ENCODE data around the gene GIPC1.

DNA sequence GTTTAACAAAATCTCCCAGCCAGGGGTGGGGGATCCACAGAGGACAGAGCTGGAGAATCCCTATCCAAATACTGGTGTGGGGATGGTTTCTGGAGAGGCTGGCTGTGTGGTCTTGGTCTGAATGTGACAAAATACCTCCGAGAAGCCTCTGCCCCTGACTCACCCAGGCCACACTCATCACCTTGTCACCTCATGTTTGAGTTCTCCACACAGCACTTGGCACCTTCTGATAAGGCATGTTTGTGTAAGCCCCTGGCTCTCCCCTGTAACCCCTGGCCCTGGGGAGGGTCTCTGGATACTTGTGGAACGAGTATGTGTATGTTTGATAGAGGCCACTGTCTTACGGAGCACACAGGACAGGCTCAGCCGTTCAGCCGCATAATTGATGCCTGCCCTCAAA lies 48.1 kb upstream of the GIPC1 start:
- TF ChIP-seq, protein P1, sequence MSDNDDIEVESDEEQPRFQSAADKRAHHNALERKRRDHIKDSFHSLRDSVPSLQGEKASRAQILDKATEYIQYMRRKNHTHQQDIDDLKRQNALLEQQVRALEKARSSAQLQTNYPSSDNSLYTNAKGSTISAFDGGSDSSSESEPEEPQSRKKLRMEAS (IDR thresholded peaks at IDR 0.05): no peak
- TF ChIP-seq RFX5 (IDR thresholded peaks at IDR 0.05): no peak
- TF ChIP-seq, protein P2, sequence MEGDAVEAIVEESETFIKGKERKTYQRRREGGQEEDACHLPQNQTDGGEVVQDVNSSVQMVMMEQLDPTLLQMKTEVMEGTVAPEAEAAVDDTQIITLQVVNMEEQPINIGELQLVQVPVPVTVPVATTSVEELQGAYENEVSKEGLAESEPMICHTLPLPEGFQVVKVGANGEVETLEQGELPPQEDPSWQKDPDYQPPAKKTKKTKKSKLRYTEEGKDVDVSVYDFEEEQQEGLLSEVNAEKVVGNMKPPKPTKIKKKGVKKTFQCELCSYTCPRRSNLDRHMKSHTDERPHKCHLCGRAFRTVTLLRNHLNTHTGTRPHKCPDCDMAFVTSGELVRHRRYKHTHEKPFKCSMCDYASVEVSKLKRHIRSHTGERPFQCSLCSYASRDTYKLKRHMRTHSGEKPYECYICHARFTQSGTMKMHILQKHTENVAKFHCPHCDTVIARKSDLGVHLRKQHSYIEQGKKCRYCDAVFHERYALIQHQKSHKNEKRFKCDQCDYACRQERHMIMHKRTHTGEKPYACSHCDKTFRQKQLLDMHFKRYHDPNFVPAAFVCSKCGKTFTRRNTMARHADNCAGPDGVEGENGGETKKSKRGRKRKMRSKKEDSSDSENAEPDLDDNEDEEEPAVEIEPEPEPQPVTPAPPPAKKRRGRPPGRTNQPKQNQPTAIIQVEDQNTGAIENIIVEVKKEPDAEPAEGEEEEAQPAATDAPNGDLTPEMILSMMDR (IDR thresholded peaks at IDR 0.05): no peak
- no peak for TF ChIP-seq CEBPB (IDR thresholded peaks at IDR 0.05)
- no peak for TF ChIP-seq ZSCAN20 (CRISPR knock-in tag; IDR thresholded peaks at IDR 0.05)
- no peak for TF ChIP-seq KDM1A (IDR thresholded peaks at IDR 0.05; ENCODE audit: low read depth)
- TF ChIP-seq POLR2A (IDR thresholded peaks at IDR 0.05; ENCODE audit: low read length): no peak
- no peak for TF ChIP-seq EHF (CRISPR knock-in tag; IDR thresholded peaks at IDR 0.05)

Data from A549 (cell line).